ENCODE data around the gene UBE2E2. TPM values are rescaled to one million over a fixed set of nuclear protein-coding genes. Genes with fewer than 3 reads are reported as not detected.

Gene UBE2E2
- total RNA-seq, 2 experiments from 2014 or later = 14.1 to 20.2 TPM

DNA sequence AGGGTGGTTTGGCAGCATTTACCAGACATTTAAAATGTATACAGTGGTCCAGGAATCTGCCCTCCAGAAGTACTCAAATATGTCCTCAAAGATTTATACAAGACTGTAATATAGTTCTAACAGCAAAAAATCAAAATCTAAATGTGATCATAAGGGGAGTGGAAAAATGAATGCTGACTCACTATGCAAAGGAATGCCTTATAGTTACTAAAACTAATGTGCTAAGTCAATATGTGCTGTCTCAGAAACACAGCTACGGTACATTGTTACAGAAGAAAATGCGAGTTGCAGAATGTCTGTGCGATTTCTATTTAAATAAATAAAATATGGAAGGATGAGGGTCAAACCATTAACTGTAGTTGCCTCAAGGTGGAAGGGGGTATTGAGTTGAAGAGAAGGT is 372.6 kb downstream of the UBE2E2 start:
- ChIA-PET POLR2A (no interaction called here), CTCF (no interaction called here)
- ATAC-seq (ENCODE audit: poor library complexity) = no peak
- Histone ChIP-seq H3K4me1 (ENCODE audit: insufficient read depth, low read length) (no peaks in the 10 kb centered on the region), H3K36me3 (ENCODE audit: insufficient read depth, low read length) (no peaks in the 10 kb centered on the region), H3K4me3 (ENCODE audit: low read length) (no peak overlapping the region), H3K27me3 (ENCODE audit: control insufficient read depth in 1 of 2, insufficient read depth in 2 of 2, low read length in 2 of 2) (no peaks in the 10 kb centered on the region), H3K27ac (ENCODE audit: low read depth in 1 of 2, low read length in 2 of 2) (no peak overlapping the region), H3K9me3 (ENCODE audit: control insufficient read depth in 1 of 2, insufficient read depth in 1 of 2, low read length in 2 of 2) (no peaks in the 10 kb centered on the region)
- H3K27ac Mint-ChIP-seq = no peak overlapping the region
- no peaks in the 10 kb centered on the region for H3K36me3 Mint-ChIP-seq (ENCODE audit: low read depth)
- no peak overlapping the region for H3K4me3 Mint-ChIP-seq
- no peaks in the 10 kb centered on the region for H3K4me1 Mint-ChIP-seq (ENCODE audit: low read depth)
- TF ChIP-seq, protein P1, sequence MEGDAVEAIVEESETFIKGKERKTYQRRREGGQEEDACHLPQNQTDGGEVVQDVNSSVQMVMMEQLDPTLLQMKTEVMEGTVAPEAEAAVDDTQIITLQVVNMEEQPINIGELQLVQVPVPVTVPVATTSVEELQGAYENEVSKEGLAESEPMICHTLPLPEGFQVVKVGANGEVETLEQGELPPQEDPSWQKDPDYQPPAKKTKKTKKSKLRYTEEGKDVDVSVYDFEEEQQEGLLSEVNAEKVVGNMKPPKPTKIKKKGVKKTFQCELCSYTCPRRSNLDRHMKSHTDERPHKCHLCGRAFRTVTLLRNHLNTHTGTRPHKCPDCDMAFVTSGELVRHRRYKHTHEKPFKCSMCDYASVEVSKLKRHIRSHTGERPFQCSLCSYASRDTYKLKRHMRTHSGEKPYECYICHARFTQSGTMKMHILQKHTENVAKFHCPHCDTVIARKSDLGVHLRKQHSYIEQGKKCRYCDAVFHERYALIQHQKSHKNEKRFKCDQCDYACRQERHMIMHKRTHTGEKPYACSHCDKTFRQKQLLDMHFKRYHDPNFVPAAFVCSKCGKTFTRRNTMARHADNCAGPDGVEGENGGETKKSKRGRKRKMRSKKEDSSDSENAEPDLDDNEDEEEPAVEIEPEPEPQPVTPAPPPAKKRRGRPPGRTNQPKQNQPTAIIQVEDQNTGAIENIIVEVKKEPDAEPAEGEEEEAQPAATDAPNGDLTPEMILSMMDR (IDR thresholded peaks at IDR 0.05) = no peak
- H3K27me3 Mint-ChIP-seq = no peaks in the 10 kb centered on the region
- H3K9me3 Mint-ChIP-seq = no peaks in the 10 kb centered on the region
- DNase-seq = no peak
- intact Hi-C loops (cut with DNase I, micrococcal nuclease) = no loop called here

DNA sequence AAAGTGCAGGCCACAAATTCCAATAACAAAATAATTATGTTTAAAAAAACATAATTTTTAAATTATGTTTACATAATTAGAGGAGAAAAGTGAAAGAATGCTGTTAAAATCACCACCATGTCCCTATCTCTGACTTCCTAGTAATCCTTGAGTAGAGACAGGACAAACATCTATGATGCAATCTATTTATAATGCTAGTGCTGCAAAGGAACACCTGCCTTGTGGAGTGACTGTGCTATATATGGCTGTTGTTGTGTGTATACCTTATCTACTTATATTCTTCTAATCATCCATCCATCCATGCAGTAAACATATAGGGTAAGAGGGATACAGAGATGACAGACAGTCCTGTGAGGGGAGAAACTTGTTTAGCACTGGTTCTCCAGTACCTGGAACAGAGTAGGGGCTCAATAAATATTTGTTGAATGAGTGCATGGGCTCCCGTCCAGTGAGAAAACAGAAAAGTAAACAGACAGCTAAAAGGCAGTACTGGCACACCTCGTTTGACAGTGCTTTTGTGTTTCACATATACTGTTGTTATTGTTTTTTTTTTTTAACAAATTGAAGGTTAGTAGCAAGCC is 373.3 kb downstream of the UBE2E2 start:
- no peaks in the 10 kb centered on the region for H3K9me3 Mint-ChIP-seq
- Histone ChIP-seq H3K36me3 (ENCODE audit: insufficient read depth, low read length) (no peaks in the 10 kb centered on the region), H3K27me3 (ENCODE audit: control insufficient read depth in 1 of 2, insufficient read depth in 2 of 2, low read length in 2 of 2) (no peaks in the 10 kb centered on the region), H3K4me1 (ENCODE audit: insufficient read depth, low read length) (no peaks in the 10 kb centered on the region), H3K9me3 (ENCODE audit: control insufficient read depth in 1 of 2, insufficient read depth in 1 of 2, low read length in 2 of 2) (no peaks in the 10 kb centered on the region), H3K4me3 (ENCODE audit: low read length) (no peak overlapping the region), H3K27ac (ENCODE audit: low read depth in 1 of 2, low read length in 2 of 2) (no peak overlapping the region)
- POLR2A ChIA-PET = no interaction called here
- no peak overlapping the region for H3K27ac Mint-ChIP-seq
- TF ChIP-seq, protein P1 (IDR thresholded peaks at IDR 0.05) = no peak
- H3K4me1 Mint-ChIP-seq (ENCODE audit: low read depth) = no peaks in the 10 kb centered on the region
- H3K27me3 Mint-ChIP-seq = no peaks in the 10 kb centered on the region
- CTCF ChIA-PET = no interaction called here
- no peak overlapping the region for H3K4me3 Mint-ChIP-seq
- DNase-seq (no peak), ATAC-seq (ENCODE audit: poor library complexity) (no peak)
- intact Hi-C loops (cut with DNase I, micrococcal nuclease) = no loop called here
- no peaks in the 10 kb centered on the region for H3K36me3 Mint-ChIP-seq (ENCODE audit: low read depth)

- Mint-ChIP-seq H3K4me1 (ENCODE audit: low read depth) (no peaks in the 10 kb centered on the region), H3K4me3 (no peak overlapping the region), H3K9me3 (no peaks in the 10 kb centered on the region), H3K36me3 (ENCODE audit: low read depth) (no peaks in the 10 kb centered on the region), H3K27me3 (no peaks in the 10 kb centered on the region), H3K27ac (no peak overlapping the region)
- no peaks in the 10 kb centered on the region for H3K9me3 ChIP-seq (ENCODE audit: control insufficient read depth in 1 of 2, insufficient read depth in 1 of 2, low read length in 2 of 2)
- no peak for ATAC-seq (ENCODE audit: poor library complexity)
- ChIA-PET POLR2A (no interaction called here), CTCF (no interaction called here)
- H3K4me3 ChIP-seq (ENCODE audit: low read length) = no peak overlapping the region
- no peaks in the 10 kb centered on the region for H3K36me3 ChIP-seq (ENCODE audit: insufficient read depth, low read length)
- intact Hi-C loops (cut with DNase I, micrococcal nuclease) = no loop called here
- DNase-seq = no peak
- H3K27ac ChIP-seq (ENCODE audit: low read depth in 1 of 2, low read length in 2 of 2) = no peak overlapping the region
- TF ChIP-seq, protein P1 (IDR thresholded peaks at IDR 0.05) = no peak
- H3K27me3 ChIP-seq (ENCODE audit: control insufficient read depth in 1 of 2, insufficient read depth in 2 of 2, low read length in 2 of 2) = no peaks in the 10 kb centered on the region
- no peaks in the 10 kb centered on the region for H3K4me1 ChIP-seq (ENCODE audit: insufficient read depth, low read length)
Measured at GRCh38 chr3:23580096-23580713, 377.1 kb downstream of the UBE2E2 start.

All from CD4-positive, alpha-beta T cell (primary cell).